HUES64 (cell line): ENCODE measurements around the gene SLC25A6.
"Not testable (repeated sequence)": the region's sequence is repeated elsewhere in the genome, so short reads cannot be mapped to it uniquely, and the experiment has no call there.

Experiments used
- H3K27ac ChIP-seq: 2 replicates; pipeline ENCODE4 v1.7.0; 2013; ENCODE audit warnings: low read depth, low read length, inconsistent platforms
- H3K27me3 ChIP-seq: 2 replicates; pipeline ENCODE4 v1.6.1; 2013; ENCODE audit warnings: mild to moderate bottlenecking, low read length; ENCODE audit not compliant: insufficient read depth
- H3K36me3 ChIP-seq: 2 replicates; pipeline ENCODE4 v1.6.1; 2013; ENCODE audit warnings: mild to moderate bottlenecking, low read length; ENCODE audit not compliant: insufficient read depth
- H3K4me1 ChIP-seq: 2 replicates; pipeline ENCODE4 v1.6.1; 2013; ENCODE audit warnings: mild to moderate bottlenecking, low read length, moderate library complexity; ENCODE audit not compliant: insufficient read depth
- H3K4me3 ChIP-seq: 2 replicates; pipeline ENCODE4 v1.5.1; 2013; ENCODE audit warnings: mild to moderate bottlenecking, low read length, moderate library complexity
- H3K9ac ChIP-seq: 2 replicates; pipeline ENCODE4 v1.6.1; 2013; ENCODE audit warnings: mild to moderate bottlenecking, low read depth, low read length
- H3K9me3 ChIP-seq: 2 replicates; pipeline ENCODE4 v1.6.1; 2013; ENCODE audit warnings: low read depth, low read length; ENCODE audit not compliant: insufficient read depth
- WGBS: fragments of 150-250, 120-280 bp; methylation state at CpG from one replicate; pipeline ENCODE4 v1.1.7; 2013; ENCODE audit warnings: missing lambda C conversion rate; 5-methylcytosine and 5-hydroxymethylcytosine counted together

SLC25A6 gene

DNA sequence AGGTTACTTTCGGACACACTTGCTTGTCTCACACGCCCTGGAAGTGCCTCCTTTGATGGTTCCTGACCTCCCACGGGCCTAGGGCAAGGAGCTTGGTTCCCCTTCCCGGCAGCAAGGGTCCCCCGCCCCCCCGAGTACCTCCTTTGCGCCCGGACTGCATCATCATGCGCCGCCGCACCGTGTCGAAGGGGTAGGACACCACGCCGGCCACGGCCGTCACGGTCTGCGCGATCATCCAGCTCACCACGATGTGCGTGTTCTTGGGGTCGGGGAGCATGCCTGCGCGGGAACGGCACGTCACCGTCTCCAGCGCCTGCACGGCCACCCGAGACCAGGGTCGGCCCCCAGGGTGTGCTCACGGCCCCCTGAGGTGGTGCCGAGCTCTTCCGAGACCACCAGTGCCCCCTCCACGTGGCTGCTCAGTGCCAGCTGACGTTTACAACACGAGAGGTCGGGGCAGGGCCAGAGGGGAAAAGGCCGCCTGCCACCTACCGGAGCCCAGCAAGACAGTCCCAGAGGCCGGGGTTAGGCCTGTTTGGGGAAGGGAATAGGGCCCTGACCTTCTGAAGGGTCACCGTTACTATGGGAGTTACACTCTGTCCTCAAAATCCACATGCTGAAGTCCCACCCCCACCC, 4.7 kb downstream of the SLC25A6 start:
- Histone ChIP-seq H3K27ac (no peak overlapping the region), H3K36me3 (peaks cover 81% of the 10 kb centered on the region), H3K4me1 (no peaks in the 10 kb centered on the region), H3K27me3 (no peaks in the 10 kb centered on the region), H3K4me3 (no peak overlapping the region), H3K9me3 (no peaks in the 10 kb centered on the region), H3K9ac (no peak overlapping the region)
- WGBS: 95% methylated on average over 43 of the region's 43 CpGs

DNA sequence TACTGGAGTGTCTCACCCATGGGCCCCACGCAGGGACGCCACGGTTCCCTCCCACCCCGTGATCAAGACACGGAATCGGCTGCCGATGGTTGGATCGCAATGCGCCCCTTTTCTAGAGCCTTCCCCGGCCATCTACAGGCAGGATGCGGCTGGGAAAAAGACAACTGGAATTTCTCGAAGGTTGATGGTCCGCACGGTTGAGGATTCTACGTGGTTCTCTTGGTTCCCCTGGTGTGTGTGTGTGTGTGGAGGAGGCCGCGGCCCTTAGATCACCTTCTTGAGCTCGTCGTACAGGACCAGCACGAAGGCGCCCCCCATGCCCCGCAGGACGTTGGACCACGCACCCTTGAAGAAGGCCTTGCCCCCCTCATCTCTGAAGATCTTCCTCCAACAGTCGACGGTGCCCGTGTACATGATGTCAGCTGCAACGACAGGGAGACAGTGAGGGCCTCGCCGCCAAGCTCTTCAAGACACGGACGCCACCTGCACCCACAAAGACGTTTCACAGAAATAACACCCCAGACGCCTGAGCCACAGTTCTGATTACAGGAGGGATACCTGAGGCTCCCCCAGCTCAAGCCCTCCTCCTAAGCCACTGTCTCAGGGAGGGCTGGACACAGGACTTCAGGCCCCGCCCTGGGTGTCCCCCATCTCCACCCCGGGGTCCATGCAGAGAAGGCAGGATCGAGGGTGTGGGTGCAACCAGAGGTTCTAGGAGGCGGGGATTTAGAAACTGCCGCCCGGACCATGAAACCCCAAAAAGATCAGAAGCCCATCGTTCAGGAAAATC, 5.4 kb downstream of the SLC25A6 start:
- H3K36me3 ChIP-seq: peaks cover 81% of the 10 kb centered on the region
- H3K27me3 ChIP-seq: no peaks in the 10 kb centered on the region
- H3K4me3 ChIP-seq: no peak overlapping the region
- H3K9me3 ChIP-seq: no peaks in the 10 kb centered on the region
- no peak overlapping the region for H3K27ac ChIP-seq
- WGBS: 97% methylated on average over 41 of the region's 41 CpGs
- H3K4me1 ChIP-seq: no peaks in the 10 kb centered on the region
- H3K9ac ChIP-seq: no peak overlapping the region

DNA sequence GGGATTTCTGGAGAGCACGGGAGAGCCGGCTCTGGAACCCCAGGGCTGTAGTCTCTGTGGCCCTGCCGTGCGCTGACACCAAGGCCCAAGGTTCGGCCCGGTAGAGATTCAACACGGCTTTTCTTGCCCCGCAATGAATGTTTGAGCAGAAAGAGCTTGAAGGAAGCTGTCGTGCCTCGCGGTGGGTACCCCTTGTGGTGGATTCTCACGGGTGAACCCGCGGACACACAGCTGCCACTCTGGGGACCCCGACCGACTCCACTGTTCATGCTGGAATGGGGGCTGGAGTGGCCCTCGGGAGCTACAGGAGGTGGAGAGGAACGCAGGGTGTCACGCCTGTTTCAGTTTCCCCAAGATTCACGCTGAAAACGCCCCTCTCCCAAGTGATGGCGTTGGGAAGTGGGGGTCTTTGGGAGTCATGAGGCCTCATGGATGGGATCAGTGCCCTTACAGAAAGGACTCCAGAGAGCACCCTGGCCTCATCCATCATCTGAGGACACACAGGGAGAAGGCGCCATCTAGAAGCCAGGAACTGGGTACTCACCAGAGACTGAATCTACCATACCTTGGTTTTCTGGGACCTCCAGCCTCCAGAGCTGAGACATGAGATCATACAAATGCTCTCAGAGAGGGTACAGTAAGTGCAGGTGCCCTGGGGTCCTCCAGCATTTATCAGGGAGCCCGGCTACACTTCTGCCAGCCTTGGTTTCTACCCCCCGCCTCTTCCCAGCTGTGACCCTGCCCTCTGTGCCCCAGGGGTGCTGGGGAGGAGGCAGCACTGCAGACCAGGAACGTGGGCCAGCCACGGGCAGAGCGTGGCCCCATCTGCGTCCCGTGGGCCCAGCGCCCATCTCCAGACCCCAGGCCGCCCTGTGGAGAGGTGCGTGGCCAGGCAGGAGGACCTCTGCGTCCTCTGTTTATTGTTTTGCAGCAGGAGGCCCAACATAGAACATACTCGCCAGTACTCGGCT, 6.4 kb downstream of the SLC25A6 start:
- Histone ChIP-seq H3K36me3 (peaks cover 73% of the 10 kb centered on the region), H3K4me1 (no peaks in the 10 kb centered on the region), H3K4me3 (no peak overlapping the region), H3K9ac (no peak overlapping the region), H3K27ac (no peak overlapping the region), H3K9me3 (no peaks in the 10 kb centered on the region), H3K27me3 (no peaks in the 10 kb centered on the region)
- 97% methylated on average over 36 of the region's 36 CpGs for WGBS

DNA sequence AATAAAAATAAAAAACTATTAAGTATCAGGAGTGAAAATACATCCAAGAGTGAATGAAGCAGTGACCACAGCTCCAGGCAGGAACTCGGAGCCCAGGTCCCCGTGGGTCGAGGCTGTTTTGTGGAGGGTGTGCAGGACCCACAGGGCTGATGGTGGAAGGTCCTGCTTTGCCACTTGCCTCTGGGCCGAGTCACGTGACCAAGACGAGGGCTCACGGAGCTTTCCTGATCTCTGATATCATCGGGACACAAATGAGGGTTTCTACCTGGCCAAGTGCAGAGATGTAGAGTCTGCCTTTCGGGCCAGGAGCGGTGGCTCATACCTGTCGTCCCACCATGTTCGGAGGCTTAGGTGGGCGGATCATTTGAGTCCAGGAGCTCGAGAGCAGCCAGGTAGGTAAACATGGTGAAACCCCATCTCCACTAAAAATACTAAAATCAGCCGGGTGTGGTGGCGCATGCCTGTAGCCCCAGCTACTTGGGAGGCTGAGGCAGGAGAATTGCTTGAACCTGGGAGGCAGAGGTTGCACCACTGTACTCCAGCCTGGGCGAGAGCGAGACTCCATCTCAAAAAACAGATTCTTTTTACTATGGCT, 7.2 kb downstream of the SLC25A6 start:
- H3K27me3 ChIP-seq: no peaks in the 10 kb centered on the region
- no peak overlapping the region for H3K4me3 ChIP-seq
- 96% methylated on average over 18 of the region's 18 CpGs for WGBS
- H3K9ac ChIP-seq: no peak overlapping the region
- no peak overlapping the region for H3K27ac ChIP-seq
- no peaks in the 10 kb centered on the region for H3K9me3 ChIP-seq
- no peaks in the 10 kb centered on the region for H3K4me1 ChIP-seq
- H3K36me3 ChIP-seq: peaks cover 65% of the 10 kb centered on the region

DNA sequence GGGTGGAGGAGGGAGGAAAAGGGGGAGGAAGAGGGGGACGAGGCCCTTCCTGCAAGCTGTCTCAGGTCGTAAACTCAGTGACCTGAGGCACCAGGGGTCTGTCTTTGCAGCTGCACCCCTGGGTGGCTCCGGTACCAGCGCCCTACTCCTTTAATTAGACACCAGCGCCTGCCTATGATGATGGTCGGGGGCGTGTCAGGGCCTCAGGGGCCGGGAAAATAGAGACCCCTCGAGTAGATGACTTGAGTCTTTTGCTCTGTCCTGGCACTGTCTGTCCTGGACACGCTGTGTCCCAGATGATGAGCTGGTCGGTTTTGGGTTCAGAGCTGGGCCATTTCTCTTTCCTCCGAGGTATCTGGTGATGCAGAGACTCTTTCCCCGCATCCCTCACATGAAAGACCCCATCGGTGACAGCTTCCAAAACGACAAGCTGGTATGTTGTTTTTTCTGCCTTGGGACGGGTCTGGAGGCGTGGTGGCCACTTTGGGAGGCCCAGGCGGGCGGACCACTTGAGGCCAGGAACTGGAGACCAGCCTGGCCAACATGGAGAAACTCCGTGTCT, 11.2 kb downstream of the SLC25A6 start:
- Histone ChIP-seq H3K36me3 (peaks cover 25% of the 10 kb centered on the region), H3K4me1 (no peaks in the 10 kb centered on the region), H3K27me3 (no peaks in the 10 kb centered on the region), H3K9me3 (no peaks in the 10 kb centered on the region), H3K27ac (no peak overlapping the region), H3K9ac (no peak overlapping the region), H3K4me3 (no peak overlapping the region)
- 72% methylated on average over 20 of the region's 20 CpGs for WGBS

DNA sequence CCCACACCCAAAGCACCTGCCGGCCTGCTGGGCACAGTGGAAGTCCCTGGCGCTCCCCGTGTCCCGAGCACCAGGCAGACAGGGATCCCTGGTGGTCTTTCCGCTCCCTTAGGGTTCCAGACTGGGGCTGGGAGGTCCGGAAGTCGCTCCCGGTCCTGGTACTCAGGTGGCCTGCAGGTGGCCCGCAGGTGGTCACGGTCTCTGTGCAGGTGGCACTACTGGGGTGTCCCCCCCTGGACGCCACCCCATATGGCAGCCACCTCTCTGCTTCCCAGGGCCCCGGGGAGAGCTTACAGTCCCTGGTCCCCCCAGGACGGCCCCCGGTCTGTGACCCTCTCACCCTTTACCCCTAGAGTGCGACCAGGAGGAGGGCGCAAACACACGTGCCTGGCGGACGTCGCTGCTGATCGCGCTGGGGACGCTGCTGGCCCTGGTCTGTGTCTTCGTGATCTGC, 13.6 kb downstream of the SLC25A6 start:
- H3K9ac ChIP-seq: no peak overlapping the region
- H3K4me3 ChIP-seq: no peak overlapping the region
- 96% methylated on average over 24 of the region's 24 CpGs for WGBS

DNA sequence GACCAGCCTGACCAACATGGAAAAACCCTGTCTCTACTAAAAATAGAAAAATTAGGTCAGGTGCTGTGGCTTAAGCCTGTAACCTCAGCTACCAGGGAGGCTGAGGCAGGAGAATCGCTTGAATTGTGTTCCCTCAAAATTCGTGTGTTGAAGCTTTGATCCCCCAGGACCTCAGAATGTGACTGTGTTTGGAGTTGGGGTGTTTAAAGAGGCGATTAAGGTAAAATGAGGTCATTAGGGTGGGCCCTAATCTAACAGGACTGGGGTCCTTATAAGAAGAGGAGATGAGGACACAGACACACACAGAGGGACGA, 23.6 kb downstream of the SLC25A6 start:
- Histone ChIP-seq H3K4me1 (no peaks in the 10 kb centered on the region), H3K36me3 (no peaks in the 10 kb centered on the region), H3K9me3 (no peaks in the 10 kb centered on the region), H3K4me3 (no peak overlapping the region), H3K9ac (no peak overlapping the region), H3K27me3 (no peaks in the 10 kb centered on the region), H3K27ac (no peak overlapping the region)
- WGBS: 89% methylated on average over 4 of the region's 4 CpGs

More for the DNA sequence above, 13.6 kb downstream of the SLC25A6 start:
- Histone ChIP-seq H3K27me3 (no peaks in the 10 kb centered on the region), H3K27ac (no peak overlapping the region), H3K4me1 (no peaks in the 10 kb centered on the region), H3K9me3 (no peaks in the 10 kb centered on the region), H3K36me3 (peaks cover 3% of the 10 kb centered on the region; the same call in 1 of the 2 replicates)

DNA sequence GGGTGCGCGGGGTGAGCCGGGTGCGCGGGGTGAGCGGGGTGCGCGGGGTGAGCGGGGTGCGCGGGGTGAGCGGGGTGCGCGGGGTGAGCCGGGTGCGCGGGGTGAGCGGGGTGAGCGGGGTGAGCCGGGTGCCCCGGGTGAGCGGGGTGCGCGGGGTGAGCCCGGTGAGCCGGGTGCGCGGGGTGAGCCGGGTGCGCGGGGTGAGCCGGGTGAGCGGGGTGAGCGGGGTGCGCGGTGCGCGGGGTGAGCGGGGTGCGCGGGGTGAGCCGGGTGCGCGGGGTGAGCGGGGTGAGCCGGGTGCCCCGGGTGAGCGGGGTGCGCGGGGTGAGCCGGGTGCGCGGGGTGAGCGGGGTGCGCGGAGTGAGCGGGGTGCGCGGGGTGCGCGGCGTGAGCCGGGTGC, 25.6 kb downstream of the SLC25A6 start:
- not testable (repeated sequence) for H3K27ac ChIP-seq, H3K9me3 ChIP-seq, H3K27me3 ChIP-seq, H3K36me3 ChIP-seq, H3K4me3 ChIP-seq, H3K9ac ChIP-seq, H3K4me1 ChIP-seq
- 97% methylated on average over 19 of the region's 63 CpGs for WGBS

DNA sequence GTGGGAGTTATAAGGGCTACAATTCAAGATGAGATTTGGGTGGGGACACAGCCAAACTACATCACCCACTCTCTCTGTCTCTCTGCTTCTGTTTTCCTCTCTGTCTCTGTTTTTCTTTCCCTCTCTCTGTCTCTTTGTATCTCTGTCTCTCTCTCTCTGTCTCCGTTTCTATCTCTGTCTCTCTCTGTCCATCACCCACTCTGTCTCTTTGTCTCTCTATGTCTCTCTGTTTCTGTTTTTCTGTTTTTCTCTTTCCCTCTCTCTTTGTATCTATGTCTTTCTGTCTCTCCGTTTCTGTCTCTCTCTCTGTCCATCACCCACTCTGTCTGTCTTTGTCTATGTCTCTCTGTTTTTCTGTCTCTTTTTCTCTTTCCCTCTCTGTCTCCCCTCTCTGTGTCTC, 30.0 kb downstream of the SLC25A6 start:
- Histone ChIP-seq H3K4me1 (no peaks in the 10 kb centered on the region), H3K9ac (no peak overlapping the region), H3K27ac (no peak overlapping the region), H3K4me3 (no peak overlapping the region), H3K27me3 (no peaks in the 10 kb centered on the region), H3K9me3 (peaks cover 2% of the 10 kb centered on the region; the same call in 1 of the 2 replicates), H3K36me3 (peaks cover 4% of the 10 kb centered on the region; the same call in 1 of the 2 replicates)
- WGBS: 92% methylated on average over 2 of the region's 2 CpGs

DNA sequence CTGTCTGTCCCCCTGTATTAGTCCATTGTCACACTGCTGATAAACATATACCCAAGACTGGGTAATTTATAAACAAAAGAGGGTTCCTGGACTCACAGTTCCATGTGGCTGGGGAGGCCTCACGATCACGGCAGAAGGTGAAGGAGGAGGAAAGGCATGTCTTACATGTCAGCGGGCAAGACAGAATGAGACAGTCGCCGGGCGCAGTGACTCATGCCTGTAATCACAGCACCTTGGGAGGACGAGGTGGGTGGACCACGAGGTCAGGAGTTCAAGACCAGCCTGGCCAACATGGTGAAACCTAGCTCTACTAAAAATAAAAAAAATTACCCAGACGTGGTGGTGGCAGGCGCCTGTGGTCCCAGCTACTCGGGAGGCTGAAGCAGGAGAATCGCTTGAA, 30.6 kb downstream of the SLC25A6 start:
- no peak overlapping the region for H3K9ac ChIP-seq
- H3K27me3 ChIP-seq: no peaks in the 10 kb centered on the region
- 93% methylated on average over 12 of the region's 12 CpGs for WGBS
- no peak overlapping the region for H3K4me3 ChIP-seq
- peaks cover 4% of the 10 kb centered on the region; the same call in 1 of the 2 replicates for H3K36me3 ChIP-seq
- peaks cover 2% of the 10 kb centered on the region; the same call in 1 of the 2 replicates for H3K9me3 ChIP-seq
- no peaks in the 10 kb centered on the region for H3K4me1 ChIP-seq
- no peak overlapping the region for H3K27ac ChIP-seq
